ENCODE data around the gene SLC4A1.

DNA sequence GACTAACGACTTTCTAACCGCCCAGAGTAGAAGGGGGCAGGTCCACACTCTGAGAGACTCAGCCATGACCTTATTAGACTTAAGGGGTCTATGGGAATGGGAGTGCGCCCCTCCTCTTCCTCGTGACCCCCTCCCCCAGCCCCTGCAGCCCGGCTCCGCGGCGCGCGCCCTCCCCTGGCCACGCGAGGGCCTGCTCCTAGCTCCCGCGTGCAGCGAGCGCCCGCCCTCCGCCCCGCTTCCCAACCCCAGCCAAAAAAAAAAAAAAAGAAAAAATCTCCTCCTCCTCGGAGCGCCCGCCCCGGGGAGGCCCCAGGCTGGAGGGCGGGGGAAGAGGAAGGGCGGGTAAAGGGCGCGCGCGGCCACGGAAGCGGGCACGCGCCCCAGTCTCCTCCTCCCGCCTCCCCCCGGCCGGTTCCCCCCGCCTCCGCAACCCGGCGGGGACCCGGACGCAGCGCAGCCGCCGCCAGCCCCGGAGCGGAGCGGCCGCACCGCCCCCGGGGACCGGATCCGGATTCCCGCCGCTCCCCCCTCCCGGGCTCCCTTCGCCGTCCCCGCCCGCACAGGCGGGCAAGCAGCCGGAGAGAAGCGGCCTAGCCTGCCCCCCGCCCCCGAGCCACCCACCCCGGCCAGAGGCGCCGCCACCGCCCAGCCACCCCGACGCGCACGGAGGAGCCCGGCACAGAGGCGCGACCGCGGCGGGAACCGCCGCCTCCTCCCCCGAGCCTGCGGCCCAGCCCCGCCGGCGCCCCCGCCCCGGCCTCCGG, 49.4 kb downstream of the SLC4A1 start:
- TF ChIP-seq POLR2AphosphoS5 (IDR thresholded peaks at IDR 0.05) (peak; percentile 83 to 87 (median 84)), POLR2A (IDR thresholded peaks at IDR 0.05) (peak in 1 of 3 donors; percentile 53)
- TF ChIP-seq, protein P1, sequence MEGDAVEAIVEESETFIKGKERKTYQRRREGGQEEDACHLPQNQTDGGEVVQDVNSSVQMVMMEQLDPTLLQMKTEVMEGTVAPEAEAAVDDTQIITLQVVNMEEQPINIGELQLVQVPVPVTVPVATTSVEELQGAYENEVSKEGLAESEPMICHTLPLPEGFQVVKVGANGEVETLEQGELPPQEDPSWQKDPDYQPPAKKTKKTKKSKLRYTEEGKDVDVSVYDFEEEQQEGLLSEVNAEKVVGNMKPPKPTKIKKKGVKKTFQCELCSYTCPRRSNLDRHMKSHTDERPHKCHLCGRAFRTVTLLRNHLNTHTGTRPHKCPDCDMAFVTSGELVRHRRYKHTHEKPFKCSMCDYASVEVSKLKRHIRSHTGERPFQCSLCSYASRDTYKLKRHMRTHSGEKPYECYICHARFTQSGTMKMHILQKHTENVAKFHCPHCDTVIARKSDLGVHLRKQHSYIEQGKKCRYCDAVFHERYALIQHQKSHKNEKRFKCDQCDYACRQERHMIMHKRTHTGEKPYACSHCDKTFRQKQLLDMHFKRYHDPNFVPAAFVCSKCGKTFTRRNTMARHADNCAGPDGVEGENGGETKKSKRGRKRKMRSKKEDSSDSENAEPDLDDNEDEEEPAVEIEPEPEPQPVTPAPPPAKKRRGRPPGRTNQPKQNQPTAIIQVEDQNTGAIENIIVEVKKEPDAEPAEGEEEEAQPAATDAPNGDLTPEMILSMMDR (IDR thresholded peaks at IDR 0.05 in 8 of 11, conservative IDR thresholded peaks at IDR 0.05 in 3 of 11): peak; percentile 21 to 93 (median 77)

All from spleen (tissue), 7 donors.